NCI-H146 (cell line): ENCODE results near the gene TMEM121B.

Experiments used
- DNase-seq: peaks from one replicate; lab custom pipeline; 2025; lab: John Stamatoyannopoulos, UW

Gene TMEM121B

GRCh38 chr22:17110791-17111550 is 10.2 kb downstream of the TMEM121B start:
- no peak for DNase-seq

DNA sequence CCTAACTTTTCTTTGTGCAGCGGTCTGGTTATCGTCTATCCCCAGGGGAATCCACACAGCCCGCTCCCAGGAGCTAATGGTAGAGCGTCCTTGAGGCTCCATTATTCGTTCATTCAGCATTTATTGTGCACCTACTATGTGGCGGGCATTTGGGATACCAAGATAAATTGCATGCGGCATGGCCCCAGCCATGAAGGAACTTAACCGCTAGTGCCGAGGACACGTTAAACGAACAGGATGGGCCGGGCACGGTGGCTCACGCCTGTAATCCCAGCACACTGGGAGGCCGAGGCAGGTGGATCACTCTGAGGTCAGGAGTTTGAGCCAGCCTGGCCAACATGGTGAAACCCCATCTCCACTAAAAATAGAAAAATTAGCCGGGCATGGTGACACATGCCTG is 11.2 kb downstream of the TMEM121B start:
- DNase-seq, result no peak

DNA sequence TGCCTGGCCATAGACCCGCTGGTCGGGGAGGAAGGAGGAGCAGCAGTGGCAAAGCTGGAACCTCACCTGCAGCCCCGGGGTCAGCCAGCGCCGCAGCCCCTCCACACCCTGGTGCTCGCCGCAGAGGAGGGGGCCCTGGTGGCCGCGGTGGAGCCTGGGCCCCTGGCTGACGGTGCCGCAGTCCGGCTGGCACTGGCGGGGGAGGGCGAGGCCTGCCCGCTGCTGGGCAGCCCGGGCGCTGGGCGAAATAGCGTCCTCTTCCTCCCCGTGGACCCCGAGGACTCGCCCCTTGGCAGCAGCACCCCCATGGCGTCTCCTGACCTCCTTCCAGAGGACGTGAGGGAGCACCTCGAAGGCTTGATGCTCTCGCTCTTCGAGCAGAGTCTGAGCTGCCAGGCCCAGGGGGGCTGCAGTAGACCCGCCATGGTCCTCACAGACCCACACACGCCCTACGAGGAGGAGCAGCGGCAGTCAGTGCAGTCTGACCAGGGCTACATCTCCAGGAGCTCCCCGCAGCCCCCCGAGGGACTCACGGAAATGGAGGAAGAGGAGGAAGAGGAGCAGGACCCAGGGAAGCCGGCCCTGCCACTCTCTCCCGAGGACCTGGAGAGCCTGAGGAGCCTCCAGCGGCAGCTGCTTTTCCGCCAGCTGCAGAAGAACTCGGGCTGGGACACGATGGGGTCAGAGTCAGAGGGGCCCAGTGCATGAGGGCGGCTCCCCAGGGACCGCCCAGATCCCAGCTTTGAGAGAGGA is 11.9 kb downstream of the TMEM121B start:
- no peak for DNase-seq

GRCh38 chr22:17108256-17109112 is 12.7 kb downstream of the TMEM121B start:
- no peak for DNase-seq

DNA sequence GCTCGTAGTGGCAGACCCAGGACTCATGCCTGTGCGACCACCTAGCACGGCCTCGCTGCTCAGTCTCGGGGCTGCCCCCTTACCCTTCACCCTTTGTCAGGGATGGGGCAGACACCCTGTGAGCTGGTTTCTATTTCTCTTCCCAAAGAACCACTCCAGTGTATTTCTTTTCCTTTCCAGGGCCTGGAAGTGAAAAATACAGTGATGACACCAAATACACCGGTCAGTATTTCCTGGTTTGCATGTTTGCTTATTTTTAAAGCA is 13.7 kb downstream of the TMEM121B start:
- DNase-seq, result no peak

DNA sequence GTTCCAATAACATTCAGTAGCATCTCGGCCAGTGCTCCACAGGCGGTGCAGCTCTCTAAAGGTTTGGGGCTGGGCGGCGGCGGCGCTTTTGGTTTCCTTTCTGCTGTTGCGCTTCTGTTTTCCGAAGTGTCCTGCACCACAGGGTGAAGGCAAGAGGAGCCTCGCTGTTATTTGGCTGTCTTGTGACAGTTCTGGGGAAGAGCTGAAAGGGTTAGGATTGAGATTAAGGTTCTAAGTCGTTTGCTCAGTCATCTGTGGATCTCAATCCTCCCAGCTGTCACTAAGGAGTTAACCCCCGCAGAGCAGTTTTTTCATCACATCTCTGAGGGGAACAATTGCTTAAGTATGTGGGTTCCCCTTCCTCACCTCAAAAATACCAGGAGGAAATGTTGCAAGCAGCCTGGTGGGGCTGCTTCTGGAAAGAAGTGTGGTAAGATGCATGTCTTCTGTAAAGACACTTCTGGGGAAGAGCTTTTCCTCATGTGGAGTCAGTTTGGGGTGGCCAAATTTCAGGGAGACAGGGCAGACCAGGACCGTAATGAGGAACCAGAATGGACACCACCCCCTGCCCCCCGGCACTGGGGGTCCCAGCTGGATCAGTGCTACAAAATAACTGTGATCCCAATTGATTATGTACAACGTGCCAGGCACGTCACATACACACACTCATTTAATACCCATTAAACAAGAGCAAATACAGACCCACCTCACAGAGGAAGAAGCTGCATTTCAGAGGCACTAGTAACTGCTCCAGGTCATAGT is 14.2 kb downstream of the TMEM121B start:
- DNase-seq, result no peak

DNA sequence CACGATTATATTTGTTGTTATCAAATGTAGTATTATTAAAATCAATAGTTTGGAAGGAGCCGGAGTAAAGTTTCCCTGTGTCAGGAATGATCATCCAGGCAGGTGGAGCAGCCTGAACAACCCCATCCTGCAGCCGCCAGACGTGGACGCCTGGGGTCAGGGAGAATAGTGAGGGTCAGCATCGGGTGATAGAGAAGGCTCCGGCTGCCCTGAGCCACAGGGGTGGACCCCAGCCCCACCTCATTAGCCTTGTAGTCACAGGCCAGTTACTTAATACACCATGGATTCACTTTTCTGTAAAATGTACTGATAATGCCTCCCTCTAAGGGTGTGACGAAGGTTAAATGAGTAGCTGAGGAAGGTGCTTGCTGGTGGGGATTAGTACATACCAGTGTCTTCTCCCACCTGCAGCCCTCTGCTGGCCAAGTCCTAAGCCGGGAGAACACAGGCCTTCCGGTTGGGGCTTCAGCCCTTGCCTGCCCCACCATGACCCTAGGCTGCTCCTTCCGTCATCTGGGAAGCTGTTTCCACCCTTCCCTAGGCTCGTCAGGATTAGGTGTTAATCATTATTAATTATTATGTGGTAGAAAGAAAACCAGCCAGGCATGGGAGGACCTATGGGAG is 14.9 kb downstream of the TMEM121B start:
- DNase-seq, result no peak

- no peak for DNase-seq
These were observed 15.7 kb downstream of the TMEM121B start for GRCh38 chr22:17105143-17106129.

DNA sequence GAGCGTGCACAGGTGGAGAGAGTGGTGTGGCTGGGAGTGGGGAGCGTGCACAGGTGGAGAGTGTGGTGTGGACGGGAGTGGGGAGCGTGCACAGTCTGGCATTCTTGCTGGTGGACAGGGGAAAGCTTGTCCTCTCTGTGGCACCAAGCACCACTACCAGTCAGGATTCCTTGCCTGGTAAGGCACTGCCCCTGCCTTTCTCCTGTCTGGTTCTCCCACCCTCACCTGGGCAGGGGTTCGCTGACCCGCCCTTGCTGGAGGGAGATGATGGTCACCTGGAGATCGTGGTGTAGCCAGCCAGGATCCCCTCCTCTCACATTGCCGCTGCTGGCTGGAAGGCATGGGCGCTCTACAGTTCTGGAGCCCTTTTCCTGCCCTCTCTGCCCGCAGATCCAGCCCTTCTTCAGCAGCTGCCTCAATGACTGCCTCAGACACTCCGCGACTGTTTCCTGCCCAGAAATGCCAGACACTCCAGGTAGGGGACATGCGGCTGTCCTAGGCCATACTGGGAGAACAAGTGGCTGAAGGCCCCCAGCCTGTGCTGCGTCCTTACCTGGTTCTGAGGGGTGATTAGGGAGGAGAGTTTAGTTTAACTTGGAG is 16.7 kb downstream of the TMEM121B start:
- DNase-seq, result no peak

- no peak for DNase-seq
These were observed 17.8 kb downstream of the TMEM121B start for GRCh38 chr22:17103351-17103750.

DNA sequence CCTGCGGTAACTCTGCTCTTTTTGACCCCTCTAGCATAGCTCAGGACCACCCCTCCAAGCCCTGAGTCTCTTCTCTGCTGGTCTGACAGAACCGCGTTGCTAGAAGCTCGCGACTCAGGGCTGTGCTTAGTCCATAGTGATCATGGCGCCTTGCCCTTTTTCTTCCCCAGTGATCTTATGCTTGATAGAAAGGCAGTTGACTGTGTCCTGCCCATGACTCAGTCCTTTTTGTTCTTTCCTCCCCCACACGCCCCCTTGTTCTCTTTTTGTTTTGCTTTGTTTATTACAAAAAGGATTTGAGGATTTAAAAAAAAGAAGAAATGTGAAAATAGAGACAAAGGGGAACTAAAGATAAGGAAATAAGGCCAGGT is 18.9 kb downstream of the TMEM121B start:
- no peak for DNase-seq

- no peak for DNase-seq
These were observed 19.5 kb downstream of the TMEM121B start for GRCh38 chr22:17101475-17102296.

GRCh38 chr22:17100621-17101020 is 20.5 kb downstream of the TMEM121B start:
- no peak for DNase-seq

DNA sequence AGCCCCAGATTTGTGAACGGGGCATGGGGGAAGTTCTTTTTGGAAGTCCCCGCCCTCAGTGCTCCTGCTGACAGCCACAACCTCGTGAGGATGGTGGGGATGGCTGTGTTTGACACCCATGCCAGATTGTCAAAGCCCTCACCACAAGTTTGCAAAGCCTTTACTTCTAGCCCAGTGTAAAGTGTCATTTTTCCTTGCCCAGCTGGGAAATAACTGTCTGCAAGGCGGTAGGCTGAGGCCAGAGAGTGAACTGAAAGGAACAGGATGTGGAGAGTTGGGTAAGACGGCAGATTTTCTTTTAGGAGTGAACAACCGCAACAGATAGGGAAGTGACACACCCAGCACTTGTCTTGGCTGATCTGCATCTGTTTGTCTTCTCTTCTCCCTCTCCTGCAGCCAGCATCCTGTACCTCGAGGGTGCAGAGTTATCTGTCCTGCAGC is 22.8 kb downstream of the TMEM121B start:
- no peak for DNase-seq

DNA sequence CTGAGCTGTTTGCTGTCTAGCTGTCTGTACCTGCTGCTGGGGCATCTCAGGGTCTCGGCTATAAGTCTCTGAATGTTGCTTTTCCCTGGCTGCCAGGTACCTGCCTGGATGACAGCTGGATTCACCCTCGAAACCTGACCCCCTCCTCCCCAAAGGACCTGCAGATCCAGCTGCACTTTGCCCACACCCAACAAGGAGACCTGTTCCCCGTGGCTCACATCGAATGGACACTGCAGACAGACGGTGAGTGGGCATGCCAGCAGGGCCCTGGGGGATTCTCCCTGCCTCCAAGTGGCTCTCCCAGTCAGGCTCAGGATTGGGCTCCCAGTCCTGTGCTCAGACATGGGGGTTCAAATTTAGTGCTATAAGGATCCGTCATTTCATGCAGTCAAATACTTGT is 23.5 kb downstream of the TMEM121B start:
- no peak for DNase-seq

- DNase-seq, result no peak
These were observed 24.1 kb downstream of the TMEM121B start for GRCh38 chr22:17097062-17097461.

DNA sequence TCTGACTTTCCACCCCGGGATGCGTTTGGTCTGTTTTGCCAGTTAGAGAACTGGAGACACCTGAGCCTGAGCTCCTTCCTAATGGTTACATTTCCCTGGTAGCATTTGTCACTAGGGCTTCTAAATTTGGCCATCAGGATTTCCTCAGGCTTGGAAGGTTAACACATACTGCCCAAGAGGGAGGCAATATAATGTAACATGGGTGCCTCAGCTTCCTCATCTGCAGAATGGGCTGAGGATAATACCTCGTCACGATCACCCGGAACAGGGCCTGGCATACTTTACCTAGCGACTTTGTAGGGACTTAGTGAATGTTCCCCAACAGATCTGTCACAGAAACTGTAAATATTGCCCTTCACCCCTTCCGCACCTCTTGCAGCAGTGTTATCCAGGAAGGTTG is 25.1 kb downstream of the TMEM121B start:
- DNase-seq, result no peak

DNA sequence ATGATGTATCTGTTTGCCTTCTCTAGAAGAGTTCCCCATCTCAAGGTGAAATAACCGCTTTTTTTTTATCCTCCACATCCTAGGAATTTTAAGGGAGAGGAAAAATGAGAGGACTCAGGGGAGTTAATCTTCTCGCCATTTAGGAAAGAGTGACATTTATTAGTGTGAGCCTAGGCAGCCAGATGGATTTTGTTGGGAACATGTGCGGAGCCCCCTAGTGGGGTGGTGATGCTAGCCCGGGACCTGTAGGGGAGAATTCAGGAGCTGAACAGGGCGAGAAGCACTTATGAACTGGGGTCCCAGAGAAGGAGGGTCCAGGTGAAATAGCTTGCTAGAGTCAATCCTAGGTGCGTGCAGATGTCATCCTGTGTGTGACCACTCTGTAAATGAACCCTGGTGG is 25.6 kb downstream of the TMEM121B start:
- DNase-seq, result no peak

GRCh38 chr22:17093081-17093480 is 28.1 kb downstream of the TMEM121B start:
- DNase-seq, result no peak
